NCI-H128 (cell line): ENCODE measurements around the gene ACP5.
"Not testable (repeated sequence)": the region's sequence is repeated elsewhere in the genome, so short reads cannot be mapped to it uniquely, and the experiment has no call there.

Experiments used
- DNase-seq: peaks from one replicate; lab custom pipeline; 2025; ENCODE audit not compliant: unreplicated experiment; lab: John Stamatoyannopoulos, UW

The ACP5 gene

GRCh38 chr19:11577451-11578257 lies at the start of gene ACP5:
TSS of gene ACP5 (minus strand) at chr19:11577645. CDS start at chr19:11577317, 328 bp downstream.
- DNase-seq: no peak

GRCh38 chr19:11626252-11626651 lies 48.8 kb upstream of the ACP5 start:
- DNase-seq: no peak

GRCh38 chr19:11624069-11624463 lies 46.6 kb upstream of the ACP5 start:
- DNase-seq: no peak

- not testable (repeated sequence) for DNase-seq
These were observed 45.0 kb upstream of the ACP5 start for GRCh38 chr19:11622401-11622800.

- no peak for DNase-seq
These were observed 43.1 kb upstream of the ACP5 start for GRCh38 chr19:11620553-11620952.

GRCh38 chr19:11617180-11618062 lies 40.0 kb upstream of the ACP5 start:
- DNase-seq: no peak

- DNase-seq: no peak
These were observed 35.5 kb upstream of the ACP5 start for GRCh38 chr19:11612816-11613511.

- no peak for DNase-seq
These were observed 34.3 kb upstream of the ACP5 start for GRCh38 chr19:11611730-11612129.

GRCh38 chr19:11606484-11606883 lies 29.0 kb upstream of the ACP5 start:
- DNase-seq: no peak

GRCh38 chr19:11599704-11600103 lies 22.3 kb upstream of the ACP5 start:
- not testable (repeated sequence) for DNase-seq

GRCh38 chr19:11598746-11599145 lies 21.3 kb upstream of the ACP5 start:
- no peak for DNase-seq

- no peak for DNase-seq
These were observed 20.6 kb upstream of the ACP5 start for GRCh38 chr19:11598103-11598483.

- peak; percentile 95 for DNase-seq
These were observed 20.0 kb upstream of the ACP5 start, which contains the start of gene ZNF627 for GRCh38 chr19:11597202-11598102. TSS of gene ZNF627 (plus strand) at chr19:11597483. CDS start at chr19:11597628, 145 bp downstream.

- no peak for DNase-seq
These were observed 18.7 kb upstream of the ACP5 start for GRCh38 chr19:11596156-11596555.

GRCh38 chr19:11594084-11594483 lies 16.6 kb upstream of the ACP5 start:
- DNase-seq: no peak

GRCh38 chr19:11587975-11588631 lies 10.7 kb upstream of the ACP5 start:
- DNase-seq: no peak

- peak; percentile 33 for DNase-seq
These were observed 10.0 kb upstream of the ACP5 start for GRCh38 chr19:11587302-11587974.

GRCh38 chr19:11586331-11586730 lies 8.9 kb upstream of the ACP5 start:
- no peak for DNase-seq

- no peak for DNase-seq
These were observed 4.3 kb upstream of the ACP5 start for GRCh38 chr19:11581740-11582139.
